Astrocyte of the cerebellum (primary cell): ENCODE results near the gene PCSK6.

Experiments used
- DNase-seq: peaks from one replicate; pipeline ENCODE4 v3.0.0-alpha.2; 2011; ENCODE audit warnings: low read depth
- H3K4me3 ChIP-seq: 2 replicates; pipeline ENCODE4 v1.5.1; 2011; ENCODE audit warnings: mild to moderate bottlenecking, low read depth, low read length, moderate library complexity
- in situ Hi-C: cut with HindIII; loops from 2 replicates; pipeline ENCODE4 v1.10.0; 2017; ENCODE audit warnings: low sequenced_read_pairs
- TF ChIP-seq, protein P1 (sequence below): IDR thresholded peaks from 2 replicates; pipeline ENCODE4 v1.5.1; 2012; ENCODE audit warnings: low read length, low read depth, moderate library complexity, mild to moderate bottlenecking; ENCODE audit errors: missing control alignments

The PCSK6 gene

DNA sequence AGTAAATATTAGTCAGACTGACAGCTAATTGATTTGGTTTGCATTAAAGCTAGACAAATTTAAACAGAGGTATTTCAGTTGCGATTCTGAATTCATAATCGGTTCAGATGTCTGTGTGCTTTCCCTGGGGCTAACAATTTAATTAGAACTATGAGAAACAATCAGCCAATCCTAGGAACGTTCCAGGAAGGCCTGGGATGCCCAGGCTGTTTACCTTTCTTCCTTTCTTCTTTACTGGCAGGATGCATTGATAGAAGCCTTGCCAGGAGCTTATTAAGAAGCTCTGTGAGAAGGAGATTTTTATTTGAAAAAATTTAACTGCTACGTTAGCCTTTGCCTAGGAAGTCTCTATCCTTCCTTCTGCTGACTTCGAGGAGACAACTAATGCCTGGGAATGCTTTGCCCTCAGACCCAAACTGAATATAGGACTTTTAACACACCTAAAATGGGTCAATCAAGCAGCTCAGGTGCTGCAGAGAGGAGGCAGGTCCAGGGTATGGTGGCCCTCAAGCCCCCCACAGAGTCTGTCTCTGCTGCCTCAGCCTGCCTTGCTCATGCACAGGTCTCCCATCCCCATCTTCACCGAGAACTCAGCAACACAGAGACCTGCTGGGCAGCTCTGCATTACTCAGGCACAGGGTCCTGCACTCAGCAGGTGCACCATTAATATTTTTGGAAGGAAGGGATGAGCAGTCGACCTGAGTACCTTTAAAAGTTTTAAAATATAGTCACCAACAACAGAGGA is 48.5 kb downstream of the PCSK6 start:
- no peak for DNase-seq
- in situ Hi-C loops: no loop called here
- TF ChIP-seq, protein P1, sequence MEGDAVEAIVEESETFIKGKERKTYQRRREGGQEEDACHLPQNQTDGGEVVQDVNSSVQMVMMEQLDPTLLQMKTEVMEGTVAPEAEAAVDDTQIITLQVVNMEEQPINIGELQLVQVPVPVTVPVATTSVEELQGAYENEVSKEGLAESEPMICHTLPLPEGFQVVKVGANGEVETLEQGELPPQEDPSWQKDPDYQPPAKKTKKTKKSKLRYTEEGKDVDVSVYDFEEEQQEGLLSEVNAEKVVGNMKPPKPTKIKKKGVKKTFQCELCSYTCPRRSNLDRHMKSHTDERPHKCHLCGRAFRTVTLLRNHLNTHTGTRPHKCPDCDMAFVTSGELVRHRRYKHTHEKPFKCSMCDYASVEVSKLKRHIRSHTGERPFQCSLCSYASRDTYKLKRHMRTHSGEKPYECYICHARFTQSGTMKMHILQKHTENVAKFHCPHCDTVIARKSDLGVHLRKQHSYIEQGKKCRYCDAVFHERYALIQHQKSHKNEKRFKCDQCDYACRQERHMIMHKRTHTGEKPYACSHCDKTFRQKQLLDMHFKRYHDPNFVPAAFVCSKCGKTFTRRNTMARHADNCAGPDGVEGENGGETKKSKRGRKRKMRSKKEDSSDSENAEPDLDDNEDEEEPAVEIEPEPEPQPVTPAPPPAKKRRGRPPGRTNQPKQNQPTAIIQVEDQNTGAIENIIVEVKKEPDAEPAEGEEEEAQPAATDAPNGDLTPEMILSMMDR: no peak
- H3K4me3 ChIP-seq: no peak overlapping the region

DNA sequence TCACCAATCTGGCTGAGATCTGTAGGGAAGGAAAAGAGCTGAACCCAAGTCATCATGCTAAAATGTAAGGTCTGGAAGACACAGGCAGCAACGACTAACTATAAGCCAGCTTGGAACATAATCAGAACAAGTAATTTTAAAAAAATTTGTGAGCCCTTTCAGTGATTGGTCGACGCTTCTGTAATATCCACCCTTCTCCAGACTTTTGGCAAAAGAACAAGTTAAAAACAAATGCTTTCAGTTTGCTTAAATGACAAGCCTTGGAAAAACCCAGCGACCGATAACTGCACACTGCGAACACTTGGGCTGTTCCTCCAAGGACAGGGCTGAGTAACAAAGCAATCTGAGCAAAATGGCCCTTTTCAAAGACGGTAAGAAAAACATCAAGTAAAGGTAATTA is 49.6 kb downstream of the PCSK6 start:
- DNase-seq: no peak
- no peak overlapping the region for H3K4me3 ChIP-seq
- in situ Hi-C loops: no loop called here
- TF ChIP-seq, protein P1: no peak

DNA sequence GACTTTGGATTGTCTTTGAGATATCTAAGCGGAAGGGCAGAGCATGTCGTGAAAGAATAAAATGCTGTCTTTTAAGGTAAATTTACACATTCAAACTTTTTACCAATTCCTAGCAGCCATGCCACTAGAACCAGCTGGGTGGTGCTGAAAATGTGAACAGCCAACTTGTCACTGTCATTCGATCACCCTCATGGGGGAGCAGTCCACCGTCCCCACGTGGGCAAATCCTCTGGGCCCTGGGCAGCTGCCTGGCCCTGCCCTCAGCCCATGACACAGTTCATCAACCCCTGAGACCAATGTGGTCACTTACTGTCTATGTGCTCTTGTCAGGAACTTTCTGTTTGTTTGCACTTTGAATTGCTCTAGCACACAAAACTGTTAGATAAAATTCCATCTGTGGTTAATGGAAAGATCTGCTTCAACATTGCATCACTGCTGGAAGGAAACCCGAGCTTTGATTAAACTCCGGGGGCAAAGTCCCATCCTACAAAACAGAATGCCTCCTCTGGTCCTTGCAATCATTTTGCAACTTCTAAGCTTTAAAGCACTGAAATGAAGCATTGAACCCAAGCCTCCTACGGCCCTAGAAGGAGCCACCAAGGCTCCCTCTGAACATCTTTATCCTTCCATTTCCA is 50.1 kb downstream of the PCSK6 start:
- DNase-seq: no peak
- TF ChIP-seq, protein P1: no peak
- in situ Hi-C loops: no loop called here
- no peak overlapping the region for H3K4me3 ChIP-seq

DNA sequence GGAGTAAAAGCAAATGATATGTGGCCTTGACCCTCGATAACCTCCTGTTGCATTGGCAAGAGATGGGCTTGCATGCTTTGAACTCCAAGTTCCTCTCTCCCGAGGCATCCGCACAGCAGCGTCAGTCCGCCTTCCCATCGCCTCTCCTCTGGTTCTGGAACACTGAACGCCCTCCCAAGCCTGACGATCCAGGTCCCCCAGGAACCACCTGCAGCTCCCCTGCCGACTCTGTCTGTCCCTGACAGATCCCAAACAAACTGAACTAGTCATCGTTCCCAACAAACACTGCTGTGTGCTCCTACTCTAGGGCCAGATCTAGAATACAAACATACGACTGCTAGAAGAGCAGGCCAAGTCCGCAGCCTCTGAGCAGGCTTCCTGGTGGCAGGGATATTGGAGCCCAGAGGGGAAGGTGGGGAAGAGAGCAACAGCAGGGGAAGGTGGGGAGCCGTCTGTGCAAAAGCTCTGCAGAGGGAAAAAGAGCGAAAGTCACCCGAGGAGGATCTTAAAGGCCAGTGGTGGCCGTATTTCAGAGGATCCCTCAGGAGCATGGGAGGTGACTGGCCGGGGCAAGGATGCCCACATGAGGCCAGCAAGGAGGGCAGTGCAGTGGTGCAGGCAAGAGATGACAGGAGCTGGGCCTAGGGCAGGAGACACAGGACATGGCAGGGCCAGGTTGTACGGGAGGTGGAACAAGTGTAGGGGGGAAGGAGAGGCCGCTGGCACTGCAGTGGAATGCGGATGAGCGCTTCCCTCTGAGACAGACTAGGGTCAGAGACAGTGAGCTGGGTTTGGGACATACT is 50.8 kb downstream of the PCSK6 start:
- no peak for DNase-seq
- in situ Hi-C loops: no loop called here
- no peak overlapping the region for H3K4me3 ChIP-seq
- TF ChIP-seq, protein P1: no peak

DNA sequence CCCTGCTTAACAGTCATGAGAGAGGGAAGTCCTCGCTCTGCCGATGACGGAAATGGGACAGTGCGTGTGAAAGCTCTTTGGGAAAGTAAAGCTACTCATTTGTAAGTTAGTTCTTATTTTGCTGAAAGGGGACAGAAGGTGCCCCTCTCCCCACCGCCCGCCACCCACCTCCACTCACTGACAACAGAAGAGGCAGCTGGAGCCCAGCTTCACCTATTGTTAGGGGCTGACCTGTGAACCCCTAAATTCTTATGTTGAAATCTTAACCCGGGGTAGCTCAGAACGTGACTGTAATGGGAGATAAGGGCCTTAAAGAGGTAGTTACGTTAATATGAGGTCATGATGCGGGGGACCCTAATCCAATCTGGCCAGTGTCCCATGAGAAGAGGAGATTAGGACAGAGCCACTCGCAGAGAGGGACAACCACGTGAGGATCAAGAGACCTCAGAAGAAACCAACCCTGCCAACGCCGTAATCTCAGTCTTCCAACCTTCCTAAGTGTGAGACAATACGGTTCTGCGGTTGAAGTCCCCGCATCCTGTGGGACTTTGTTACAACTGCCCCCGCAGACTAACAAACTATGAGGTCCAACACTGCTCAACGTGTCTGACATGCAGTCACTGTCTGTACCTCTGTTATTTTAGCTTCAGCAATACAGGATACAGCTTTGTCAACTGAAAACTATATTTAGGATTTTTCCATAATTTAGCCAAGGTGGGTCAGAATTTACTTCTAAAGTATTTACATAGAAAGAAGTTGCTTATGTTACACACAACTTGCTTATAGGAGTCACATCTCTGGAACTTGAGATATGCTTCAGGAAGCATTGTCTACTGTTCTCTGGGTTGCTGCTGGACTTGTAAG is 51.7 kb downstream of the PCSK6 start:
- TF ChIP-seq, protein P1: no peak
- in situ Hi-C loops: no loop called here
- no peak for DNase-seq
- H3K4me3 ChIP-seq: no peak overlapping the region

DNA sequence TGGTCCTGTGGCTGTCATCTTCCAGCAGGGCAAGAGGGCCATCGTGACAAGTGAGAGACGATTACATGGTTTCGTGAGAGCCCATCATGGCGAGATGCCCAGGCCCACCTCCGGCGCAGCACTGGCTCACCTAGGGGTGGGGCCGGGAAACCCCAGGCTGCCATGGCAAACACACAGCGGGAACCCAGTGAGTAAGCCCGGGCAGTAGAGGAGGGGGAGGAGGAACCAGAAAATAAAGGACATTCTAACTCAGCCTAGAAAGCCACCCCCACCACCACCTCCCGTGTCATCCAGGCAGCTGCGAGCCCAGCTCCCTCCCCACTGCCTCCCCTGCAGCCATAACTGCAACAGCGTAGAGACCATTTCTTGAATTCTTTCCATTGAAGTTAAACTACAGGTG is 52.3 kb downstream of the PCSK6 start:
- no peak overlapping the region for H3K4me3 ChIP-seq
- no peak for DNase-seq
- in situ Hi-C loops: no loop called here
- TF ChIP-seq, protein P1: no peak
